Gastrocnemius medialis (tissue), 4 donors: ENCODE measurements around the gene C17orf100. TPM values are rescaled to one million over a fixed set of nuclear protein-coding genes. Genes with fewer than 3 reads are reported as not detected.
A peak's percentile ranks its signal among the peaks of the same experiment; 100 is the strongest.

Experiments
- ATAC-seq, 2 donors: fragments of 150-250 bp; one replicate each; pipeline ENCODE4 v1.9.1; 2016
- DNase-seq, 2 donors: peaks; one replicate each; pipeline ENCODE4 v3.0.0-alpha.2; 2019
- H3K27ac ChIP-seq, 4 donors: fragments of 200-600 bp; sonication (generic); 1 replicate in 1 of 4; 2 replicates in 3 of 4; pipeline ENCODE4 v1.5.1; 2016 to 2018; ENCODE audit warnings: mild to moderate bottlenecking in 2 of 4, moderate library complexity in 1 of 4
- H3K27me3 ChIP-seq, 3 donors: fragments of 200-600 bp; sonication (generic) in 2 of 3; 1 replicate in 1 of 3; 2 replicates in 2 of 3; pipeline versions ENCODE4 v1.5.1 to v1.6.0; 2016 to 2019; ENCODE audit warnings: mild to moderate bottlenecking in 1 of 3, moderate library complexity in 1 of 3
- H3K36me3 ChIP-seq, 2 donors: fragments of 200-600 bp; sonication (generic) in 1 of 2; one replicate each; pipeline ENCODE4 v1.5.1; 2017 to 2018
- H3K4me1 ChIP-seq, 2 donors: fragments of 200-600 bp; sonication (generic) in 1 of 2; one replicate each; pipeline ENCODE4 v1.5.1; 2016 to 2017; ENCODE audit warnings: mild to moderate bottlenecking in 2 of 2
- H3K4me3 ChIP-seq, 4 donors: fragments of 200-600 bp; sonication (generic) in 3 of 4; 1 replicate in 1 of 4; 2 replicates in 3 of 4; pipeline ENCODE4 v1.5.1; 2016 to 2019; ENCODE audit warnings: mild to moderate bottlenecking in 2 of 4
- H3K9me3 ChIP-seq, 3 donors: fragments of 200-600 bp; sonication (generic) in 2 of 3; 1 replicate in 1 of 3; 2 replicates in 2 of 3; pipeline ENCODE4 v1.5.1; 2016 to 2019
- POLR2A ChIP-seq, 2 donors: fragments of 450-650 bp; IDR thresholded peaks; one replicate each; pipeline ENCODE4 v1.6.1; 2017; ENCODE audit warnings: antibody characterized with exemption in 2 of 2, mild to moderate bottlenecking in 2 of 2, moderate library complexity in 2 of 2
- in situ Hi-C, 4 donors: fragments of 200-750 bp; cut with MboI; loops; one replicate each; pipeline versions ENCODE4 v1.15.0 to v1.8.0; 2017; ENCODE audit warnings: low sequenced_read_pairs in 4 of 4
- intact Hi-C: fragments of 100-400 bp; cut with DNase I; formaldehyde crosslinking; loops from one replicate; pipeline ENCODE4 v1.15.1; 2023; ENCODE audit warnings: low total_unique reads
- total RNA-seq, 4 donors: library from RNA; depleted of rRNA; stranded (reverse); fragments of >200 nt; gene quantifications; one replicate each; pipeline versions ENCODE4 v1.1.0 to v1.2.3, GENCODE V29; 2016
- TF ChIP-seq, protein P1 (sequence below), 5 experiments: fragments of 450-650 bp in 3 of 5; fragments of 200-600 bp in 2 of 5; sonication (generic) in 2 of 5; IDR thresholded peaks in 4 of 5; conservative IDR thresholded peaks in 1 of 5; 1 replicate in 4 of 5; 2 replicates in 1 of 5; pipeline ENCODE4 v1.5.1; 2016 to 2019; ENCODE audit warnings: antibody characterized with exemption in 5 of 5, mild to moderate bottlenecking in 3 of 5, moderate library complexity in 3 of 5

C17orf100 gene
- total RNA-seq = under 1 TPM in 1 of 4 donors, not detected in 3; 0.27 TPM

DNA sequence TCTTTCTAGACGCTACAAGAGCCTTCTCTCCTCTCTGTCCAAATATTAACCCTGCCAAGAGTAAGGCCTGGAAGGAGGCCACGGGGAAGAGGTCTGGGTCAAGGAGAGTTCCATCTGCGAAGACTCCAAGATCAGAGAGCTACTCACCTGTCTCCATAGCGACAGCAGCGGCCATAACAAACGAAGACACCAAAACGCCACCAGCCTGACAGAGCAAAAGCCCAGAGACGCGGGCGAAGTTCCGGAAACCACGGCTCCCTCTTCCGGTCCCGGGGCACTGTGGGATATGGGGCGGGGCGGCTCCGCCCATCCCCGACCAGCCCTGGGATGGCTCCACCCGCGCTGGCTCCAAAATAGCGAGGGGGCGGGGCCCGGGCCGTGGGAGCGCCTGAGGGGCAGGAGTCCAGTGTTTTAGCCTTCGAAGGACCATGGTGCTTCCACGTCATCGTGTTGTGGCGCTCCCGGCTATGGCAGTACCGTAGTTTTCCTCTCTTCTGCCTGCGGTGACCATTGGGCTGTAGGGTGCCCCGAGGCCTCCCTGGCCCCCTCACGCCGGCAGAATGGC, at the start of gene C17orf100, which contains the start of gene MED31:
TSS of gene C17orf100 (plus strand) at position 409 of the 565 bp plus-strand sequence. CDS start at position 561, 152 bp downstream.
TSS of gene MED31 (minus strand) at position 252 of the 565 bp plus-strand sequence. CDS start at position 175, 77 bp downstream.
- in situ Hi-C loops = loop anchor here in 3 of 4 donors (25.0 kb wide), 2 partner anchors 186 to 361 kb away; partner anchors contain the start of genes BCL6B (in 3 of the 3), RNASEK (in 3 of the 3) and TEKT1 (in 1 of the 3)
- peaks cover 25 to 33% of the 10 kb centered on the region in 2 donors for H3K4me1 ChIP-seq
- ATAC-seq = peak; percentile 93 to 96
- H3K36me3 ChIP-seq = peaks cover 0 to 32% of the 10 kb centered on the region in 2 donors
- no peaks in the 10 kb centered on the region for H3K9me3 ChIP-seq
- TF ChIP-seq POLR2A (IDR thresholded peaks at IDR 0.05) = peak; percentile 57 to 81
- TF ChIP-seq, protein P1, sequence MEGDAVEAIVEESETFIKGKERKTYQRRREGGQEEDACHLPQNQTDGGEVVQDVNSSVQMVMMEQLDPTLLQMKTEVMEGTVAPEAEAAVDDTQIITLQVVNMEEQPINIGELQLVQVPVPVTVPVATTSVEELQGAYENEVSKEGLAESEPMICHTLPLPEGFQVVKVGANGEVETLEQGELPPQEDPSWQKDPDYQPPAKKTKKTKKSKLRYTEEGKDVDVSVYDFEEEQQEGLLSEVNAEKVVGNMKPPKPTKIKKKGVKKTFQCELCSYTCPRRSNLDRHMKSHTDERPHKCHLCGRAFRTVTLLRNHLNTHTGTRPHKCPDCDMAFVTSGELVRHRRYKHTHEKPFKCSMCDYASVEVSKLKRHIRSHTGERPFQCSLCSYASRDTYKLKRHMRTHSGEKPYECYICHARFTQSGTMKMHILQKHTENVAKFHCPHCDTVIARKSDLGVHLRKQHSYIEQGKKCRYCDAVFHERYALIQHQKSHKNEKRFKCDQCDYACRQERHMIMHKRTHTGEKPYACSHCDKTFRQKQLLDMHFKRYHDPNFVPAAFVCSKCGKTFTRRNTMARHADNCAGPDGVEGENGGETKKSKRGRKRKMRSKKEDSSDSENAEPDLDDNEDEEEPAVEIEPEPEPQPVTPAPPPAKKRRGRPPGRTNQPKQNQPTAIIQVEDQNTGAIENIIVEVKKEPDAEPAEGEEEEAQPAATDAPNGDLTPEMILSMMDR (IDR thresholded peaks at IDR 0.05 in 4 of 5, conservative IDR thresholded peaks at IDR 0.05 in 1 of 5) = no peak
- peaks cover 12 to 18% (median 17%) of the 10 kb centered on the region in 3 donors for H3K27me3 ChIP-seq
- peak within 1 kb of the TSS; percentile 80 to 93 (median 86) for H3K27ac ChIP-seq
- DNase-seq = peak; percentile 88 to 94
- peak within 1 kb of the TSS; percentile 60 to 95 (median 86) for H3K4me3 ChIP-seq
- intact Hi-C loops = loop anchor here (1.0 to 10.0 kb wide), 4 partner anchors 10 to 1167 kb away; partner anchors contain the start of genes DERL2, MIS12, POLR2A and RNASEK

DNA sequence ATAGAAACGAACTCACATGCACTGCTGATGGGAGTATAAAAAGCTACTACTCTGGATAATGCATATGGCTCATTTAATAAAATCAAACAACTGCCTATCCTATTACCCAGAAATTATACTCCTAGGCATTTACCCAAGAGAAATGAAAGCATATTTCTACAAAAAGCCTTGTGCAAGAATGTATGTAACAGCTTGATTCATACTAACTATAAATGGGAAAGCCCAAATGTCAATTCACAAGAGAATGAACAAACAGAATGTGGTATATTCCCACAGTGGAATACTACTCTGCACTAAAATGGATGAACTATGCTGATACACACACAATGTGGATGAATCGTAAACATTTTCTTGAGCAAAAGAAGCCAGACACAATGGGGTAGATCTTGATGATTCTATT, 49.4 kb upstream of the C17orf100 start:
- no peak overlapping the region for H3K27ac ChIP-seq
- ATAC-seq = no peak
- TF ChIP-seq, protein P1 (IDR thresholded peaks at IDR 0.05 in 4 of 5, conservative IDR thresholded peaks at IDR 0.05 in 1 of 5) = no peak
- TF ChIP-seq POLR2A (IDR thresholded peaks at IDR 0.05) = no peak
- no peaks in the 10 kb centered on the region for H3K27me3 ChIP-seq
- H3K4me3 ChIP-seq = no peak overlapping the region
- in situ Hi-C loops (no loop called here), intact Hi-C loops (no loop called here)
- H3K36me3 ChIP-seq = peaks cover 0 to 28% of the 10 kb centered on the region in 2 donors
- no peak for DNase-seq
- peaks cover 7 to 11% of the 10 kb centered on the region in 2 donors for H3K4me1 ChIP-seq
- no peaks in the 10 kb centered on the region for H3K9me3 ChIP-seq

DNA sequence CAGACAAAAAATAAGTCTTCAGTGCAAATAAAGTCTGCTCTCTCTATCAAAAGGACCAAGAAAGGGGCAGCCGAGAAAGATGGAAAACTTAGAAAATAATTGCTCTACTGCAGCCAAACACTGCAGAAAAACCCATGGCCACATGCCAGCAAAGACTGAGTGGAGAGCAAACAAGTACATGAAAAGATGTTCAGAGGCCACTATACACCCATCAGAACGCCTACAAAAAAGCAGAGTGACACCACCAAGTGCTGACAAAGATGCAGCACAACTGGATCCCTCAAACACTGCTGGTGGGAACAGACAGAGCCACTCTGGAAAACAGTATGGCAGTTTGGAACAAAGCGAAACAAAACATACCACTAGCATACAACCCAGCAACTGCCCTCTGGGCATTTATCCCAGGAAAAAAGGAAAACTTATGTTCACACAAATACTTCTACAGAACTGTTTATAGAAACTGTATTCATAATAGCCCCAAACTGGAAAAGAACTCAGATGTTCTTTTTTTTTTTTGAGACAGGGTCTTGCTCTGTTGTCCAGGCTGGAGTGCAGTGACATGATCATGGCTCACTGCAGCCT, 47.7 kb upstream of the C17orf100 start:
- intact Hi-C loops (no loop called here), in situ Hi-C loops (no loop called here)
- no peak overlapping the region for H3K27ac ChIP-seq
- no peak overlapping the region for H3K4me3 ChIP-seq
- ATAC-seq (no peak), DNase-seq (no peak)
- no peaks in the 10 kb centered on the region for H3K9me3 ChIP-seq
- no peak for TF ChIP-seq POLR2A (IDR thresholded peaks at IDR 0.05)
- TF ChIP-seq, protein P1 (IDR thresholded peaks at IDR 0.05 in 4 of 5, conservative IDR thresholded peaks at IDR 0.05 in 1 of 5) = no peak
- no peaks in the 10 kb centered on the region for H3K27me3 ChIP-seq
- H3K36me3 ChIP-seq = peaks cover 0 to 42% of the 10 kb centered on the region in 2 donors
- H3K4me1 ChIP-seq = peaks cover under 1 to 4% of the 10 kb centered on the region in 2 donors

DNA sequence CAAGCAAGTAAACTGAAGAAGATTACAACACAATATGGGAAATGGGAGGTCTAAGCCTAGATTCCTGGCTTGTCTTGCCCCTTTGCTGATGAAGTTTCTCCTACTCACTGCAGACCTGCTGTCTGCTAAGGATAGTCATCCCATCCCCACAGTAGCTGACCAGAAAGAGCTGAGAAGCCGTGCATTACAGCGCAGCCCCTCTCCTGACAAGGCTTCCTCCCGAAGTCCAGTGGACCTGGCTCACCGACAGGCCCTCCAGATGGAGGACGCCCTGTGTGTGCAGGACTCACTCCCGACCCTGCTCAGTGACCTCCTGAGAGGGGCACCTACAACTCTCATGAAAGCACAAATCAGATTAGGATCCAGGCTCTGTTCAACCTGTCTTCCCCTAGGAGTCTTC, 46.4 kb upstream of the C17orf100 start:
- DNase-seq (no peak), ATAC-seq (no peak)
- no peak overlapping the region for H3K4me3 ChIP-seq
- H3K27ac ChIP-seq = no peak overlapping the region
- H3K4me1 ChIP-seq = no peaks in the 10 kb centered on the region
- no peak for TF ChIP-seq POLR2A (IDR thresholded peaks at IDR 0.05)
- TF ChIP-seq, protein P1 (IDR thresholded peaks at IDR 0.05 in 4 of 5, conservative IDR thresholded peaks at IDR 0.05 in 1 of 5) = no peak
- H3K36me3 ChIP-seq = peaks cover 0 to 46% of the 10 kb centered on the region in 2 donors
- intact Hi-C loops = no loop called here
- H3K9me3 ChIP-seq = no peaks in the 10 kb centered on the region
- H3K27me3 ChIP-seq = no peaks in the 10 kb centered on the region
- in situ Hi-C loops = no loop called here
